Lower lobe of right lung (tissue), 2 donors: ENCODE results near the gene GFPT1. TPM values are rescaled to one million over a fixed set of nuclear protein-coding genes. Genes with fewer than 3 reads are reported as not detected.

ENCODE experiments used
- ATAC-seq, 2 donors: fragments of 200-7000 bp; cut with Tn5 transposase; one replicate each; pipeline ENCODE4 v1.9.1; 2020 to 2022; ENCODE audit warnings: mild to moderate bottlenecking in 2 of 2, moderate library complexity in 2 of 2
- DNase-seq: peaks from one replicate; pipeline ENCODE4 v3.0.0-alpha.2; 2020
- H3K27ac ChIP-seq: fragments of 200-600 bp; one replicate; pipeline ENCODE4 v1.8.0; 2022
- H3K27me3 ChIP-seq: fragments of 200-600 bp; one replicate; pipeline ENCODE4 v1.8.0; 2022; ENCODE audit warnings: low read depth
- H3K36me3 ChIP-seq: fragments of 200-600 bp; one replicate; pipeline ENCODE4 v1.8.0; 2022; ENCODE audit warnings: mild to moderate bottlenecking
- H3K4me1 ChIP-seq: fragments of 200-600 bp; one replicate; pipeline ENCODE4 v1.8.0; 2022
- H3K4me3 ChIP-seq: fragments of 200-600 bp; one replicate; pipeline ENCODE4 v1.8.0; 2022; ENCODE audit warnings: mild to moderate bottlenecking
- H3K9me3 ChIP-seq: fragments of 200-600 bp; one replicate; pipeline ENCODE4 v1.8.0; 2022
- CTCF ChIP-seq: fragments of 200-600 bp; IDR thresholded peaks from one replicate; pipeline ENCODE4 v1.8.0; 2022; ENCODE audit warnings: antibody characterized with exemption, mild to moderate bottlenecking
- intact Hi-C: fragments of 100-400 bp; cut with DNase I; formaldehyde crosslinking; loops from one replicate; pipeline ENCODE4 v1.11.0; 2022
- total RNA-seq: library from RNA; stranded (reverse); fragmentation: NEBNext Ultra II Directional; extraction: Animal tissue kit (Norgen Biotek cat#: 25700); gene quantifications from one replicate; pipeline ENCODE4 v1.2.1, GENCODE V29; 2021
- donor health status: DM: no; HTN: yes; CAD: no; lungs with severe emphysema.

Gene GFPT1
- total RNA-seq, 1 donor from 2014 or later = 59.9 TPM

- H3K9me3 ChIP-seq = no peaks in the 10 kb centered on the region
- no peak overlapping the region for H3K27ac ChIP-seq
- H3K36me3 ChIP-seq = peaks cover 97% of the 10 kb centered on the region
- no peak overlapping the region for H3K4me3 ChIP-seq
- no peaks in the 10 kb centered on the region for H3K27me3 ChIP-seq
- intact Hi-C loops = no loop called here
- no peak for DNase-seq
- TF ChIP-seq CTCF = no peak
- no peaks in the 10 kb centered on the region for H3K4me1 ChIP-seq
- no peak for ATAC-seq
Measured at GRCh38 chr2:69344305-69344704, 42.7 kb downstream of the GFPT1 start.

GRCh38 chr2:69340101-69340775, 46.8 kb downstream of the GFPT1 start:
- Histone ChIP-seq H3K27me3 (no peaks in the 10 kb centered on the region), H3K4me3 (no peak overlapping the region), H3K4me1 (no peaks in the 10 kb centered on the region), H3K27ac (no peak overlapping the region), H3K9me3 (no peaks in the 10 kb centered on the region), H3K36me3 (peaks cover 97% of the 10 kb centered on the region)
- TF ChIP-seq CTCF = no peak
- ATAC-seq = no peak
- intact Hi-C loops = no loop called here
- no peak for DNase-seq

- H3K27me3 ChIP-seq = no peaks in the 10 kb centered on the region
- no peaks in the 10 kb centered on the region for H3K9me3 ChIP-seq
- ATAC-seq (no peak), DNase-seq (no peak)
- H3K27ac ChIP-seq = no peak overlapping the region
- TF ChIP-seq CTCF = no peak
- intact Hi-C loops = no loop called here
- peaks cover 79% of the 10 kb centered on the region for H3K36me3 ChIP-seq
- no peaks in the 10 kb centered on the region for H3K4me1 ChIP-seq
- H3K4me3 ChIP-seq = no peak overlapping the region
Measured at GRCh38 chr2:69335311-69335710, 51.7 kb downstream of the GFPT1 start.

GRCh38 chr2:69333352-69333751, 53.7 kb downstream of the GFPT1 start:
- H3K4me3 ChIP-seq = no peak overlapping the region
- no peaks in the 10 kb centered on the region for H3K27me3 ChIP-seq
- H3K36me3 ChIP-seq = peaks cover 81% of the 10 kb centered on the region
- TF ChIP-seq CTCF = no peak
- no peaks in the 10 kb centered on the region for H3K9me3 ChIP-seq
- ATAC-seq = no peak
- intact Hi-C loops = no loop called here
- no peak for DNase-seq
- no peak overlapping the region for H3K27ac ChIP-seq
- H3K4me1 ChIP-seq = no peaks in the 10 kb centered on the region

- no peak for TF ChIP-seq CTCF
- Histone ChIP-seq H3K4me3 (no peak overlapping the region), H3K27me3 (no peaks in the 10 kb centered on the region), H3K36me3 (peaks cover 81% of the 10 kb centered on the region), H3K4me1 (no peaks in the 10 kb centered on the region), H3K9me3 (no peaks in the 10 kb centered on the region), H3K27ac (no peak overlapping the region)
- DNase-seq (no peak), ATAC-seq (no peak)
- intact Hi-C loops = no loop called here
Measured at GRCh38 chr2:69330781-69331180, 56.2 kb downstream of the GFPT1 start.
